MM.1S (cell line): ENCODE measurements around the gene PPP5C.

ENCODE experiments used
- DNase-seq: peaks from one replicate; pipeline ENCODE4 v3.0.0-alpha.2; 2015
- H2AFZ ChIP-seq: fragments of 300-600 bp; sonication (generic); 2 replicates; pipeline ENCODE4 v1.6.0; 2016; ENCODE audit warnings: antibody characterized with exemption, low read length
- H3F3A ChIP-seq: fragments of 300-600 bp; sonication (generic); 2 replicates; pipeline ENCODE4 v1.6.1; 2016; ENCODE audit warnings: mild to moderate bottlenecking, antibody characterized with exemption, low read length, moderate library complexity, mixed read lengths; ENCODE audit not compliant: insufficient read depth
- H3K27ac ChIP-seq: fragments of 300-600 bp; sonication (generic); 2 replicates; pipeline ENCODE4 v1.5.1; 2016; ENCODE audit warnings: mild to moderate bottlenecking, low read length
- H3K27me3 ChIP-seq: fragments of 300-600 bp; sonication (generic); replicated peaks from 2 replicates; pipeline ENCODE4 v1.6.0; 2016; ENCODE audit warnings: low read length; ENCODE audit not compliant: insufficient read depth
- H3K36me3 ChIP-seq: fragments of 300-600 bp; sonication (generic); replicated peaks from 2 replicates; pipeline ENCODE4 v1.6.1; 2016; ENCODE audit warnings: mild to moderate bottlenecking, low read length, mixed read lengths; ENCODE audit not compliant: insufficient read depth
- H3K4me1 ChIP-seq: fragments of 300-600 bp; sonication (generic); 2 replicates; pipeline ENCODE4 v1.6.1; 2016; ENCODE audit warnings: low read length, mixed read lengths
- H3K4me2 ChIP-seq: fragments of 300-600 bp; sonication (generic); 2 replicates; pipeline ENCODE4 v1.6.0; 2016; ENCODE audit warnings: low read depth, low read length
- H3K4me3 ChIP-seq: fragments of 300-600 bp; sonication (generic); 2 replicates; pipeline ENCODE4 v1.5.1; 2016; ENCODE audit warnings: low read length, mixed read lengths
- H3K79me2 ChIP-seq: fragments of 300-600 bp; sonication (generic); 2 replicates; pipeline ENCODE4 v1.6.1; 2016; ENCODE audit warnings: mixed run types, low read length, mixed read lengths
- H3K9ac ChIP-seq: fragments of 300-600 bp; sonication (generic); 2 replicates; pipeline ENCODE4 v1.6.1; 2016; ENCODE audit warnings: low read length, mixed read lengths
- H3K9me2 ChIP-seq: fragments of 300-600 bp; sonication (generic); replicated peaks from 2 replicates; pipeline ENCODE4 v1.6.1; 2016; ENCODE audit warnings: mild to moderate bottlenecking, low read length, mixed read lengths; ENCODE audit not compliant: insufficient read depth
- H3K9me3 ChIP-seq: fragments of 300-600 bp; sonication (generic); replicated peaks from 2 replicates; pipeline ENCODE4 v1.6.1; 2016; ENCODE audit warnings: mild to moderate bottlenecking, low read length, mixed read lengths; ENCODE audit not compliant: insufficient read depth
- H4K20me1 ChIP-seq: fragments of 300-600 bp; sonication (generic); 2 replicates; pipeline ENCODE4 v1.6.1; 2016; ENCODE audit warnings: mild to moderate bottlenecking, low read length, moderate library complexity, mixed read lengths; ENCODE audit not compliant: insufficient read depth
- EZH2 ChIP-seq: fragments of 300-600 bp; sonication (generic); optimal IDR thresholded peaks from 2 replicates; pipeline ENCODE3; 2017; ENCODE audit warnings: low read depth, mild to moderate bottlenecking, antibody characterized with exemption, low read length, mixed read lengths
- EZH2phosphoT487 ChIP-seq: fragments of 300-600 bp; sonication (generic); IDR thresholded peaks from 2 replicates; pipeline ENCODE4 v1.6.1; 2018; ENCODE audit warnings: antibody characterized with exemption, low read length
- TF ChIP-seq, protein P1 (sequence below): fragments of 300-600 bp; sonication (generic); IDR thresholded peaks from 2 replicates; pipeline ENCODE4 v1.5.1; 2016; ENCODE audit warnings: antibody characterized with exemption, low read length, mixed read lengths

The PPP5C gene

DNA sequence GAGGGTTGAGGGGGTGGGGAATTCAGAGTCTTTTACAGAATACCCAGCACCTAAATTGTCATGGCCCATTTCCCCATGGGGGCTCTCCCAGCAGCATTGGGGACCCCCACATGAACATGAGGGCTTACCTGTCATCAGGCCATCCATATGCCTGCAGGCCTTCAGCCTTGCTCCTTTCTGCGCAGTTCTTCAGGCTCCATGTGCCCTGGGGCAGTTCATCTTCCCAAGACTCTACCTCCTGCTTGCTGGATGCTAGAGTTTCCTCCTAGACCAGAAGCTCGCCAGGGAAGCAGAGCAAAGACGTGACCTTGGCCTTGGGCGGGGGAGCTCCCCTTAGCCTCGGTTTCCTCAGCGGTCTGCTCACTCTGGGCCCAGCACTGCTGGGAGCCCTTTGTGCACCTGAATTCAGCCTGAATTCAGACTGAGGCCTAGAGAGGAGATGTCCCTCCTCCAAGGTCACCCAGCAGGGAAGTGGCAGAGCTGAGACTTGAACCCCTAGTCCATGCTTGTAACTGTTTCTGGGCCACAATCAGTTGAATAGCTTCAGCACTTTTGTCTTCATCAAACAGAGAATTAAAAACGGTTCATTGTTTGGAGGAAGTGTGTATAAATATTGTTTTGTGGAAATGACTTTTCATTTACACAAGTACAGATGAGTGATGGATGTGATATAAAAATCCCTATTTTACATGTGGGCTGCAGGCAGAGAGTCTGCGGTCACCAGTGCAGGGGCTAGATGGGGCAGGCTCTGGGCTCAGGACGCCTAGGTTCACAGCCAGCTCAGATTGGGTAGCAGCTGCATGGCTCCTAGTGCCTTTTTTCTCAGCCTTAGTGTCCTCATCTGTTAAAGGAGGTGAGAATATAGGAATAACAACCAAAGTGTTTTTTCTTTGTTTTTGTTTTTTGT is 9.5 kb downstream of the PPP5C start:
- Histone ChIP-seq H3K4me3 (no peak overlapping the region), H3K27ac (no peak overlapping the region), H3F3A (no peaks in the 10 kb centered on the region; the same call in 1 of the 2 replicates), H3K36me3 (peaks cover 5% of the 10 kb centered on the region), H3K9ac (no peak overlapping the region), H3K9me2 (no peaks in the 10 kb centered on the region), H3K9me3 (no peaks in the 10 kb centered on the region), H3K79me2 (peaks cover 90% of the 10 kb centered on the region), H4K20me1 (peaks cover 13% of the 10 kb centered on the region; the same call in 1 of the 2 replicates), H3K4me2 (no peak overlapping the region), H3K27me3 (no peaks in the 10 kb centered on the region), H3K4me1 (no peaks in the 10 kb centered on the region), H2AFZ (no peak overlapping the region)
- DNase-seq: no peak
- TF ChIP-seq EZH2 (no peak), EZH2phosphoT487 (no peak)
- TF ChIP-seq, protein P1, sequence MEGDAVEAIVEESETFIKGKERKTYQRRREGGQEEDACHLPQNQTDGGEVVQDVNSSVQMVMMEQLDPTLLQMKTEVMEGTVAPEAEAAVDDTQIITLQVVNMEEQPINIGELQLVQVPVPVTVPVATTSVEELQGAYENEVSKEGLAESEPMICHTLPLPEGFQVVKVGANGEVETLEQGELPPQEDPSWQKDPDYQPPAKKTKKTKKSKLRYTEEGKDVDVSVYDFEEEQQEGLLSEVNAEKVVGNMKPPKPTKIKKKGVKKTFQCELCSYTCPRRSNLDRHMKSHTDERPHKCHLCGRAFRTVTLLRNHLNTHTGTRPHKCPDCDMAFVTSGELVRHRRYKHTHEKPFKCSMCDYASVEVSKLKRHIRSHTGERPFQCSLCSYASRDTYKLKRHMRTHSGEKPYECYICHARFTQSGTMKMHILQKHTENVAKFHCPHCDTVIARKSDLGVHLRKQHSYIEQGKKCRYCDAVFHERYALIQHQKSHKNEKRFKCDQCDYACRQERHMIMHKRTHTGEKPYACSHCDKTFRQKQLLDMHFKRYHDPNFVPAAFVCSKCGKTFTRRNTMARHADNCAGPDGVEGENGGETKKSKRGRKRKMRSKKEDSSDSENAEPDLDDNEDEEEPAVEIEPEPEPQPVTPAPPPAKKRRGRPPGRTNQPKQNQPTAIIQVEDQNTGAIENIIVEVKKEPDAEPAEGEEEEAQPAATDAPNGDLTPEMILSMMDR: no peak

DNA sequence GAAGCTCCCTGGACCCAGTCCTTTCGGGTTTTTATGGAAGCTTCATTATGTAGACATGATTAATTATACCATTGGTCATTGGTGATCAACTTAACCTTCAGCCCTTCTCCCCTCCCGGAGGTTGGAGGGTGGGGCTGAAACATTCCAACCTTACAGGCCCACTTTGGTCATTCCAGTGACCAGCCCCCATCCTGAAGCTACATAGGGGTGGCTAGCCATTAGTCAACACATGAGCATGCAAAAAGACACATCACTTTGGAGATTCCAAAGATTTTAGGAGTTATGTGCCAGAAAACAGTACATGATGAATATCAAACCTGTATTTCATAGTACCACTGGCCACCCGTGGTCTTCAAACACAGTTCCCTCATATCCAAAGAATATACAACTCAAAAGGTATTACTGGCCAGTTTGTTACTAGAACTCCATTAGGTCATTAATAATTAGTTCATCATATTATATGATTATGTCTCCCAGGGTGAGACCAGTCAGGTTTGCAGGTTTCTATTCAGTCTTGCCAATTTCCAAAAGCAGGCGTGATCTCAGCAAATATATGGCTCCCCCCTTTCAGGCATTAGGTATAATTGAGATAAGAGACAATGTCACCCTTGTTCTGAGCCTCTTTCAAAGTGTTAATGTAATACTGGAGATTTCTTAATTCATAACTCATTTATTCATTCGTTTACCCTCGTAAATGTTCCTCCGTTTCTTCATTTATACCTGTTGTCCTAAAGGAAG is 11.1 kb downstream of the PPP5C start:
- Histone ChIP-seq H3K4me2 (no peak overlapping the region), H3K27me3 (no peaks in the 10 kb centered on the region), H2AFZ (no peak overlapping the region), H3F3A (no peaks in the 10 kb centered on the region; the same call in 1 of the 2 replicates), H3K79me2 (peaks cover 83% of the 10 kb centered on the region), H3K4me1 (no peaks in the 10 kb centered on the region), H3K9ac (no peak overlapping the region), H3K27ac (no peak overlapping the region), H3K9me2 (no peaks in the 10 kb centered on the region), H3K4me3 (no peak overlapping the region), H4K20me1 (peaks cover 16% of the 10 kb centered on the region; the same call in 1 of the 2 replicates), H3K36me3 (peaks cover 5% of the 10 kb centered on the region; the same call in 1 of the 2 replicates), H3K9me3 (no peaks in the 10 kb centered on the region)
- no peak for DNase-seq
- TF ChIP-seq EZH2phosphoT487: no peak

DNA sequence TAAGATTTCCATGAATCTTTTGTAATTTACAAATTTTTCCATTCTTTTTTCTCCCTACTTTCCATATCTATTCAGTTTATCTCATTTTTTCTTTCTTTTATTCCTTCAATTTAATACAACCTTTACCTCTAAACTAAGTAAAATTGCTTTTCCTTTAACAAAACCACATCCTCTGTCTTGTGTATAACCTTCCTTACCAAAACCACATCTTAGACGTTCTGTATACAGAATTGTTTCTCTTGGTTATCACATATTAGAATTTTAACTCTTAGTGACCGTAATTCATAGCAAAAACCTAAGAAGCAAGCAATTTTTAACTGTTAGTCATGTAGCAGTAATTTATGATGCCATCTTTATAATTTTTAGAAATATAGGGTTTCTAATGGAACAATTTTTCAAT is 15.0 kb downstream of the PPP5C start:
- TF ChIP-seq EZH2: no peak
- TF ChIP-seq, protein P1: no peak
- TF ChIP-seq EZH2phosphoT487: no peak
- no peaks in the 10 kb centered on the region; the same call in 1 of the 2 replicates for H3F3A ChIP-seq
- H3K27ac ChIP-seq: no peak overlapping the region
- no peaks in the 10 kb centered on the region for H3K27me3 ChIP-seq
- H3K4me1 ChIP-seq: no peaks in the 10 kb centered on the region
- H4K20me1 ChIP-seq: peaks cover 13% of the 10 kb centered on the region; the same call in 1 of the 2 replicates
- no peak for DNase-seq
- no peaks in the 10 kb centered on the region for H3K9me2 ChIP-seq
- H2AFZ ChIP-seq: no peak overlapping the region
- 0 out of 2 replicates have a peak, but pooled peaks cover 2% of the 10 kb centered on the region for H3K36me3 ChIP-seq
- no peak overlapping the region for H3K4me2 ChIP-seq
- no peak overlapping the region for H3K9ac ChIP-seq
- no peaks in the 10 kb centered on the region for H3K9me3 ChIP-seq
- H3K4me3 ChIP-seq: no peak overlapping the region
- peaks cover 80% of the 10 kb centered on the region for H3K79me2 ChIP-seq
